ENCODE results near the gene ZNF618.

Gene ZNF618

DNA sequence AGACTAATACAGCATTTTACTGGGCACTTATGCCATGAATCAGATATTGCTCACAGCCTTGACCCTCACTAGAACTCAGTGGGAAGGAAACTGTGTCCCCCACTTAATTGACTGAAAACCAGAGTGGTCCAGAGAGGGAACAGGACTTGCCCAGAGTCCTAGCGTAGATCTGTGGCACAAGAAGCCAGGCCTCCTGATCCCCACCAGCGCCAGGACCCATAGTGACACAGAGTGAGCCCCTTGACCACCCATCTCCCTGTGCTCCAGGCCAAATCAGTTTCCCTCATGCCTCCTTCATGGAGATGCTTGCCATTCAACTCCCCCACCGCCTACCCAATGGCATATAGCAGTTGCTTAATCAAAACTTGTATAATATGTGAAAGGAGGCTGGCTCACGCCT is 214.7 kb downstream of the ZNF618 start:
- DNase-seq (ENCODE audit: low spot score) = no peak
- TF ChIP-seq, protein P1, sequence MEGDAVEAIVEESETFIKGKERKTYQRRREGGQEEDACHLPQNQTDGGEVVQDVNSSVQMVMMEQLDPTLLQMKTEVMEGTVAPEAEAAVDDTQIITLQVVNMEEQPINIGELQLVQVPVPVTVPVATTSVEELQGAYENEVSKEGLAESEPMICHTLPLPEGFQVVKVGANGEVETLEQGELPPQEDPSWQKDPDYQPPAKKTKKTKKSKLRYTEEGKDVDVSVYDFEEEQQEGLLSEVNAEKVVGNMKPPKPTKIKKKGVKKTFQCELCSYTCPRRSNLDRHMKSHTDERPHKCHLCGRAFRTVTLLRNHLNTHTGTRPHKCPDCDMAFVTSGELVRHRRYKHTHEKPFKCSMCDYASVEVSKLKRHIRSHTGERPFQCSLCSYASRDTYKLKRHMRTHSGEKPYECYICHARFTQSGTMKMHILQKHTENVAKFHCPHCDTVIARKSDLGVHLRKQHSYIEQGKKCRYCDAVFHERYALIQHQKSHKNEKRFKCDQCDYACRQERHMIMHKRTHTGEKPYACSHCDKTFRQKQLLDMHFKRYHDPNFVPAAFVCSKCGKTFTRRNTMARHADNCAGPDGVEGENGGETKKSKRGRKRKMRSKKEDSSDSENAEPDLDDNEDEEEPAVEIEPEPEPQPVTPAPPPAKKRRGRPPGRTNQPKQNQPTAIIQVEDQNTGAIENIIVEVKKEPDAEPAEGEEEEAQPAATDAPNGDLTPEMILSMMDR (IDR thresholded peaks at IDR 0.05; ENCODE audit: extremely low read depth, missing control alignments) = no peak

DNA sequence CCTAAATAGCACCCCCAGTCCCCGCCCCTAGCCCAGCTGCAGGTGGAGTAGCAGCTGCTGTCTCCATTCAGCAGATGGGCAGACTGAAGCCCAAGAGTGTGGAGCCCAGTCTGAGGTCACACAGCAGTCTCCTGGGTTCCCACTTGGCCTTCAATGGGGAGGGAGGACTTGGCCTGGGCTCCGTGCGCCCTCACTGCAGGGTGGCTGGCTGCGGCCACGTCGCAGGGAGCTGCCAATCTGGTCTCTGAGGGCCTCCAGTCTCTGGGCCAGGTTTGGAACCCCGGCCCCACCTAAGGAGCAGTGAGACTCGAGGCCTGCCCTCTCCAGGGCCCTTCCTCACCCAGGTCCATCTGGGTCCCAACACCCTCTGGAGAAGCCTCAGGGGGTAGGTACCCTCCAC is 215.6 kb downstream of the ZNF618 start:
- TF ChIP-seq, protein P1 (IDR thresholded peaks at IDR 0.05; ENCODE audit: extremely low read depth, missing control alignments) = no peak
- DNase-seq (ENCODE audit: low spot score) = no peak

DNA sequence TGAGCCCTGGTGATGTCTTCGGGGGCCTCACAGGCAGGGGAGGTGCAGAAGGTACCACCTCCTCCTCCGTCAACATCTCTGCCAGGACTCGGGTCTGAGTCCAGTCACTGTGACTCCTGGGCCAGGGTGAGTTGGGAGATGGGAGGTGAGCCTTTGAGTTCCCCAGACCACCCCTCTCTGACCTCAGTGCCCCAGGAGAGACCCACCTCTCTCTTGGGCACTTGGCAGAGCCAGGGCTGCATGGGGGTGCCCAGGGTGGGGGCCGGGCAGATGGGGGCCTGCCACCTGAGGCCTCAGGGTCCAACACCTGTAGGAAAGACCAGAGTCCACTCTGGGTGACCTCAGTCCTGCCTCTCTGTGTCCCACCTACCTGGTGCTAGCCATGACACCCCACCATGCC is 216.2 kb downstream of the ZNF618 start:
- TF ChIP-seq, protein P1 (IDR thresholded peaks at IDR 0.05; ENCODE audit: extremely low read depth, missing control alignments) = no peak
- DNase-seq (ENCODE audit: low spot score) = no peak

DNA sequence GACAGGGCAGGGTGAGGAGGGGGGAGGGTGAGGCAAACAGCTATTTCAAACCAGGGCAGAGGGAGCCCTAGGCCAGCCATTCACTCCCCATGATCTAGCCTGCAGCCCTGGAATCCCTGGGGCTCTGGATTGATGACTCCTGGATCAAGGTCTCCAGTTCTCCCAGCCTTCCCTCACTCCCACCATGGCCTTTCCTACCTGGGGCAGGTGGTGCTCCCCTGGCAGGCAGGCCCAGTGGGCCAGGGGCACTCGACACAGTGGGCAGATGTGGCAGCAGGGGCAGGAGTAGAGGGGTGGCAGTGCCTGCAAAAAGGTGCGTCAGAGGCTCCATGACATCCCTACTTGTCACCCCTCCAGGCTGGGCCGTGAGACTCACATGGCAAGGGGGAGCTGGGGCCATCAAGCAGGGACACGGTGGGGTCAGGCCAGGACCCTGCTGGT is 216.9 kb downstream of the ZNF618 start:
- no peak for DNase-seq (ENCODE audit: low spot score)
- TF ChIP-seq, protein P1 (IDR thresholded peaks at IDR 0.05; ENCODE audit: extremely low read depth, missing control alignments) = no peak

DNA sequence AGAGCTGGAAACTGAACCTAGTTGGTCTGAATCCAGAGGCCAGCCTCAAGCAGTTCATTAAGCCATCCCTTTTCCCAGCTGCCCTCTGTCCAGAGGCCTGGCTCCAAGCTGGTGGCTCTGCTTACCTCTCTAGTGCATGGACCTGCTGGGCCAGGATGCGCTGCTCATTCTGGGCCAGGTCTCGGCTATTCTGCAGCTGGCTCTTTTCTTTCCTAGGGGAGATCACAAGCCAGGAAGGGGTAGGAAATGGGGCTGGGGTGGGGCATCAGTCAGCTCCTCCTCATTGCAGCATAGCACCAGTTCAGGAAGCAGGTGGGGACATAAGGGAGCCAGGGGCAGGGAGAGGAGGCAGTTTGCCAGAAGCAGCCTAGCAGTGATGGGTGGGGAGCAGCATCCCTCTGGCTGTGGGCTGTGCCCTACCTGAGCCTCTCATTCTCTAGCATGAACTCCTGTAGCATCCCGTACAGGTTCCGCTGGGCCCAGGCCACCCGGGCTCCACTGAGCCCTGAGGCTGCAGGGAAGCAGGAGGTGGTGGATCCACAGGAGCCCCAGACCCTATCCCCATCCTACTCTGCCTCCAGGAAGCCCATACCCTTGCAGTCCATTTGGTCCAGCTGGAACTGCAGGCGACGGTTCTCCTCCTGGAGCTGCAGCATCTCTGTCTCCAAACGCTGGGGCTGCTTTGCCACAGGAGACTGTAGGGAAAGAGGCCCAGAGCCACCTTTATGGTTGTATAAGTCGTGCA is 217.8 kb downstream of the ZNF618 start:
- TF ChIP-seq, protein P1 (IDR thresholded peaks at IDR 0.05; ENCODE audit: extremely low read depth, missing control alignments) = no peak
- DNase-seq (ENCODE audit: low spot score) = no peak

DNA sequence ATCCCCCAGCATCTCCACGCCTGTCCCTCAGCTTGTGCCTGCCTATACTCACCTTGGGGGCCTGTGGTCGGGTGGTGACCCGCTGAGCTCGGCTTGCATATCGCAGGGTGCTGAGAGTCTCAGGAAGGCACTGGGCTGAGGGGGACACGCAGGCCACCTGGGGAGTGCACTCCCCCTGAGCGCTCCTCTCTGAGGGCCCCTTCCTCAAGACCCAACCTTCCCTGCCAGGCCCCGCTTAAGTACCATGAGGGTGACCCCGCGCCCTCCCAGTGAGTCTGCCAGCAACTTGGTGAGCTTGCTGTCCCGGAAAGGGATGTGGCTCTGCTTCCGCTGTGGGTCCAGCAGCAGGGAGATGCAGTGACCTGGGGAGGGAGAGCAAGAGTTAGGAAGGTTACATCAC is 218.9 kb downstream of the ZNF618 start:
- TF ChIP-seq, protein P1 (IDR thresholded peaks at IDR 0.05; ENCODE audit: extremely low read depth, missing control alignments) = no peak
- no peak for DNase-seq (ENCODE audit: low spot score)

DNA sequence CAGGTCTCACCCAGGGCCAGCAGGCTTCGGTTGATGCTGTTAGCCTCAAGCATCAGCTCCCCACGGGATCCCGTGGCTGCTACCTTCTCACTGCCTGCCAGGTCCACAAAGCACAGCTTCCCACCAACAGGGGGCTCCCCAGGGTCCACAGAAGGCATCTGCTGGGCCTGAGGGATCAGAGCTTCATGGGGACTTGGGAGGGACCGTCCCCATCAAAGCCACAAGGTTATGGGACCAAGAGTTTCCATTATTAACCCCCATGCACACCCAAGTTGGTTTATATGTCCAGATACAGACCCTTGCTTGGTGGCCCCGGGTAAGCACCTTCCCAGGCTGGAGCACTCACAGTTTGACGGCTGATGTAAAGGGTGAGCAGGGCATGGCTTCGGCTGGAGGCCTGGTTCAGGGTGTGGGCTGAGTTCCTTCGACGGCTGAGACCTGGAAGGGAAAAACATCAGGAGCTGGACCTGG is 220.0 kb downstream of the ZNF618 start:
- no peak for DNase-seq (ENCODE audit: low spot score)
- TF ChIP-seq, protein P1 (IDR thresholded peaks at IDR 0.05; ENCODE audit: extremely low read depth, missing control alignments) = no peak

Data from GM20000 (cell line).